Measurements from ENCODE around the gene TEK.

- TF ChIP-seq EP300 (IDR thresholded peaks at IDR 0.05) (no peak), CTCF (IDR thresholded peaks at IDR 0.05) (no peak)
Measured at GRCh38 chr9:27124151-27124550, 15.1 kb downstream of the TEK start.

All from stomach (tissue), 4 donors.